A673 (cell line): Measurements from ENCODE around the gene WDR82.

Experiments
- CTCF ChIP-seq: fragments of 300-800, 200-600 bp; sonication (generic); conservative IDR thresholded peaks from 2 replicates; pipeline ENCODE4 v1.5.1; 2017; ENCODE audit warnings: low read depth, mild to moderate bottlenecking, antibody characterized with exemption, low read length, moderate library complexity, mixed read lengths
- EZH2 ChIP-seq: fragments of 200-600 bp; sonication (generic); IDR thresholded peaks from 2 replicates; pipeline ENCODE4 v1.6.1; 2017; ENCODE audit warnings: borderline replicate concordance, low read depth, mild to moderate bottlenecking, mixed read lengths, antibody characterized with exemption, low read length; ENCODE audit not compliant: poor library complexity, severe bottlenecking

GRCh38 chr3:52310861-52311575 is 32.6 kb upstream of the WDR82 start:
- TF ChIP-seq CTCF (no peak), EZH2 (no peak)
